Endothelial cell of umbilical vein (primary cell): ENCODE measurements around the gene ZNF385B. TPM values are rescaled to one million over a fixed set of nuclear protein-coding genes. Genes with fewer than 3 reads are reported as not detected.

Experiments used
- BruUV-seq: library from RNA; stranded (reverse); fragments of 400-500 nt; replicated peaks from 2 replicates; lab custom pipeline; 2021; lab: Mats Ljungman, UMichigan
- CTCF ChIA-PET: fragments of 300-600, 350-600 bp; sonication (Branson Sonifier 250); formaldehyde crosslinking; loops from one replicate; lab custom pipeline; 2021; ENCODE audit warnings: antibody characterized with exemption, inconsistent platforms; lab: Charles Lee
- POLR2A ChIA-PET: fragments of 300-600, 350-600 bp; sonication (Branson Sonifier 250); formaldehyde crosslinking; loops from one replicate; lab custom pipeline; 2021; ENCODE audit warnings: antibody characterized with exemption, inconsistent platforms; lab: Charles Lee
- DNase-seq: peaks from one replicate; pipeline ENCODE4 v3.0.0-alpha.2; 2011; ENCODE audit warnings: low read depth, low spot score
- FAIRE-seq: peaks from 2 replicates; lab custom pipeline; 2011; peaks lifted over from hg19 to GRCh38; lab: Jason Lieb, UNC
- H2AFZ ChIP-seq: 2 replicates; pipeline ENCODE4 v1.6.0; 2012; ENCODE audit warnings: low read depth, low read length, control low read depth, inconsistent platforms
- H3K27ac ChIP-seq: 2 replicates; pipeline ENCODE4 v1.5.1; 2011; ENCODE audit warnings: low read depth, mild to moderate bottlenecking, control low read depth, low read length, moderate library complexity; ENCODE audit not compliant: insufficient read depth
- H3K27me3 ChIP-seq, 2 experiments: 2 replicates each; pipeline versions ENCODE4 v1.6.0 to v1.6.1; 2011; ENCODE audit warnings: low read length in 2 of 2, mixed read lengths in 1 of 2; ENCODE audit not compliant: control insufficient read depth in 2 of 2, insufficient read depth in 2 of 2
- H3K36me3 ChIP-seq, 2 experiments: 2 replicates in 1 of 2; 3 replicates in 1 of 2; pipeline ENCODE4 v1.5.1; 2011; ENCODE audit warnings: low read length in 2 of 2, mild to moderate bottlenecking in 1 of 2, moderate library complexity in 1 of 2; ENCODE audit not compliant: control insufficient read depth in 2 of 2, insufficient read depth in 2 of 2; ENCODE audit errors: extremely low read depth in 1 of 2
- H3K4me1 ChIP-seq: 3 replicates; pipeline ENCODE4 v1.5.1; 2011; ENCODE audit warnings: mild to moderate bottlenecking, low read length; ENCODE audit not compliant: control insufficient read depth, insufficient read depth; ENCODE audit errors: extremely low read depth
- H3K4me2 ChIP-seq: 2 replicates; pipeline ENCODE4 v1.6.1; 2011; ENCODE audit warnings: low read length, control low read depth, mixed read lengths; ENCODE audit not compliant: insufficient read depth
- H3K4me3 ChIP-seq, 3 experiments: fragments of 200-600 bp in 1 of 3; sonication (generic), shearing (Covaris generic) in 1 of 3; replicated peaks in 1 of 3; 2 replicates each; pipeline ENCODE4 v1.5.1; 2011 to 2016; ENCODE audit warnings: control low read depth in 3 of 3, low read length in 3 of 3, mild to moderate bottlenecking in 2 of 3, inconsistent platforms in 1 of 3, low read depth in 1 of 3, moderate library complexity in 1 of 3; ENCODE audit not compliant: insufficient read depth in 1 of 3
- H3K79me2 ChIP-seq: 2 replicates; pipeline ENCODE4 v1.6.0; 2012; ENCODE audit warnings: low read length, inconsistent platforms; ENCODE audit not compliant: control insufficient read depth, insufficient read depth
- H3K9ac ChIP-seq: replicated peaks from 2 replicates; pipeline ENCODE3; 2011; ENCODE audit warnings: low read length, control low read depth; ENCODE audit not compliant: insufficient read depth; ENCODE audit errors: extremely low read depth
- H3K9me1 ChIP-seq: replicated peaks from 3 replicates; pipeline ENCODE4 v1.6.0; 2011; ENCODE audit warnings: mild to moderate bottlenecking, low read length; ENCODE audit not compliant: control insufficient read depth, insufficient read depth; ENCODE audit errors: extremely low read depth
- H3K9me3 ChIP-seq: replicated peaks from 2 replicates; pipeline ENCODE4 v1.5.1; 2012; ENCODE audit warnings: low read length, inconsistent platforms; ENCODE audit not compliant: control insufficient read depth, insufficient read depth
- H4K20me1 ChIP-seq: replicated peaks from 2 replicates; pipeline ENCODE3; 2011; ENCODE audit warnings: mild to moderate bottlenecking, low read length; ENCODE audit not compliant: control insufficient read depth, insufficient read depth; ENCODE audit errors: extremely low read depth
- EZH2 ChIP-seq: IDR thresholded peaks from 2 replicates; pipeline ENCODE4 v1.6.1; 2012; ENCODE audit warnings: borderline replicate concordance, low read depth, mild to moderate bottlenecking, moderate library complexity, low read length, inconsistent platforms; ENCODE audit not compliant: severe bottlenecking
- FOS ChIP-seq: IDR thresholded peaks from 2 replicates; pipeline ENCODE4 v1.6.1; 2011; ENCODE audit warnings: mild to moderate bottlenecking, low read length, moderate library complexity, borderline replicate concordance; ENCODE audit not compliant: insufficient read depth
- GATA2 ChIP-seq: IDR thresholded peaks from 2 replicates; pipeline ENCODE4 v1.7.0; 2011; ENCODE audit warnings: low read depth, mild to moderate bottlenecking, moderate library complexity, mixed read lengths, low read length; ENCODE audit not compliant: insufficient read length, insufficient read depth
- JUN ChIP-seq: IDR thresholded peaks from 2 replicates; pipeline ENCODE4 v1.6.1; 2011; ENCODE audit warnings: borderline replicate concordance, low read depth; ENCODE audit not compliant: insufficient read length, insufficient read depth
- MAX ChIP-seq: IDR thresholded peaks from 2 replicates; pipeline ENCODE4 v1.6.1; 2011; ENCODE audit not compliant: insufficient read depth, insufficient read length
- MYC ChIP-seq: IDR thresholded peaks from one replicate; pipeline ENCODE4 v1.6.1; 2011; ENCODE audit warnings: mild to moderate bottlenecking, low read depth, low read length
- POLR2A ChIP-seq: IDR thresholded peaks from 2 replicates; pipeline ENCODE4 v1.6.1; 2012; ENCODE audit warnings: low read depth, mild to moderate bottlenecking, control low read depth, low read length
- POLR2AphosphoS5 ChIP-seq: IDR thresholded peaks from 2 replicates; pipeline ENCODE4 v1.6.1; 2012; ENCODE audit warnings: low read depth, mild to moderate bottlenecking, control low read depth, low read length, moderate library complexity; ENCODE audit not compliant: insufficient read depth
- dilution Hi-C: fragments of 300-500 bp; cut with MboI; formaldehyde crosslinking; loops from one replicate; pipeline ENCODE4 v1.15.0; 2019; ENCODE audit warnings: low sequenced_read_pairs; ENCODE audit not compliant: extremely low pct_ligation_motif_present
- intact Hi-C: fragments of 100-400 bp; cut with micrococcal nuclease; formaldehyde crosslinking; loops from one replicate; pipeline ENCODE4 v1.10.0; 2022
- polyA plus RNA-seq, 4 experiments: library from polyadenylated mRNA; depleted of rRNA in 3 of 4; stranded (reverse) in 3 of 4; unstranded in 1 of 4; fragments of >200 nt; gene quantifications; 2 replicates each; pipeline versions ENCODE4 v1.2.1 to v1.2.3, GENCODE V29; 2011 to 2012; ENCODE audit warnings: missing spikeins in 1 of 4
- total RNA-seq: library from RNA; stranded (reverse); gene quantifications from 2 replicates; pipeline ENCODE4 v1.2.3, GENCODE V29; 2021
- TF ChIP-seq, protein P1 (sequence below), 2 donors: IDR thresholded peaks; 1 replicate in 1 of 2; 2 replicates in 1 of 2; pipeline ENCODE4 v1.5.1; 2011; ENCODE audit warnings: low read length in 2 of 2, mild to moderate bottlenecking in 2 of 2, moderate library complexity in 2 of 2, control low read depth in 1 of 2, inconsistent platforms in 1 of 2, low read depth in 1 of 2; ENCODE audit not compliant: insufficient read depth in 1 of 2; ENCODE audit errors: extremely low read depth in 1 of 2

The ZNF385B gene
- total and polyA plus RNA-seq, 2 donors (not counting 3 experiments of a cell fraction or from before 2014, with no cell fraction given), result not detected

- H3K27me3 ChIP-seq, result no peaks in the 10 kb centered on the region
- H3K9ac ChIP-seq, result no peak overlapping the region
- POLR2A ChIA-PET, result no interaction called here
- H3K9me3 ChIP-seq, result no peaks in the 10 kb centered on the region
- H3K79me2 ChIP-seq, result no peaks in the 10 kb centered on the region
- H3K4me1 ChIP-seq, result no peaks in the 10 kb centered on the region
- no peak overlapping the region for H3K4me2 ChIP-seq
- no peak overlapping the region for H3K27ac ChIP-seq
- intact Hi-C loops, result no loop called here
- CTCF ChIA-PET, result no interaction called here
- H3K4me3 ChIP-seq, result no peak overlapping the region
- no peaks in the 10 kb centered on the region for H3K9me1 ChIP-seq
- no peaks in the 10 kb centered on the region for H4K20me1 ChIP-seq
- no peak for TF ChIP-seq JUN
- no peak for TF ChIP-seq EZH2
- no peak for TF ChIP-seq MYC
- TF ChIP-seq POLR2A, result no peak
- no peak for TF ChIP-seq MAX
- TF ChIP-seq, protein P1, sequence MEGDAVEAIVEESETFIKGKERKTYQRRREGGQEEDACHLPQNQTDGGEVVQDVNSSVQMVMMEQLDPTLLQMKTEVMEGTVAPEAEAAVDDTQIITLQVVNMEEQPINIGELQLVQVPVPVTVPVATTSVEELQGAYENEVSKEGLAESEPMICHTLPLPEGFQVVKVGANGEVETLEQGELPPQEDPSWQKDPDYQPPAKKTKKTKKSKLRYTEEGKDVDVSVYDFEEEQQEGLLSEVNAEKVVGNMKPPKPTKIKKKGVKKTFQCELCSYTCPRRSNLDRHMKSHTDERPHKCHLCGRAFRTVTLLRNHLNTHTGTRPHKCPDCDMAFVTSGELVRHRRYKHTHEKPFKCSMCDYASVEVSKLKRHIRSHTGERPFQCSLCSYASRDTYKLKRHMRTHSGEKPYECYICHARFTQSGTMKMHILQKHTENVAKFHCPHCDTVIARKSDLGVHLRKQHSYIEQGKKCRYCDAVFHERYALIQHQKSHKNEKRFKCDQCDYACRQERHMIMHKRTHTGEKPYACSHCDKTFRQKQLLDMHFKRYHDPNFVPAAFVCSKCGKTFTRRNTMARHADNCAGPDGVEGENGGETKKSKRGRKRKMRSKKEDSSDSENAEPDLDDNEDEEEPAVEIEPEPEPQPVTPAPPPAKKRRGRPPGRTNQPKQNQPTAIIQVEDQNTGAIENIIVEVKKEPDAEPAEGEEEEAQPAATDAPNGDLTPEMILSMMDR (IDR thresholded peaks at IDR 0.05; ENCODE audit: extremely low read depth in 1 of 2, insufficient read depth in 1 of 2, low read depth in 1 of 2, low read length in 2 of 2), result no peak
- TF ChIP-seq POLR2AphosphoS5, result no peak
- no peak for TF ChIP-seq GATA2
- no peak for TF ChIP-seq FOS
- no peak overlapping the region for H2AFZ ChIP-seq
- DNase-seq, result no peak
- H3K36me3 ChIP-seq, result no peaks in the 10 kb centered on the region
- no peak for FAIRE-seq
- dilution Hi-C loops, result no loop called here
- no TSS peak for BruUV-seq
Observed at GRCh38 chr2:179900655-179901054, 39.2 kb upstream of the ZNF385B start.
